Cortex of kidney (tissue), 1 donor: ENCODE results near the gene IRF7.
"Not testable (repeated sequence)": the region's sequence is repeated elsewhere in the genome, so short reads cannot be mapped to it uniquely, and the experiment has no call there.

ENCODE experiments used
- DNase-seq: peaks from one replicate; lab custom pipeline; 2025; lab: John Stamatoyannopoulos, UW

The IRF7 gene

GRCh38 chr11:581342-581741 is 34.4 kb downstream of the IRF7 start:
- DNase-seq, result no peak

- DNase-seq, result no peak
Observed at GRCh38 chr11:579830-580601, 35.7 kb downstream of the IRF7 start.

GRCh38 chr11:578276-579035 is 37.3 kb downstream of the IRF7 start:
- DNase-seq, result no peak

- DNase-seq, result no peak
Observed at GRCh38 chr11:577611-577894, 38.2 kb downstream of the IRF7 start.

GRCh38 chr11:576811-577610 is 38.7 kb downstream of the IRF7 start:
- no peak for DNase-seq

GRCh38 chr11:575996-576768 is 39.6 kb downstream of the IRF7 start, which contains the start of gene PHRF1:
Gene PHRF1 (plus strand): TSS chr11:576470. CDS start chr11:581513, 5,043 bp downstream.
- no peak for DNase-seq

- DNase-seq, result no peak
Observed at GRCh38 chr11:575313-575995, 40.3 kb downstream of the IRF7 start.

GRCh38 chr11:574632-575312 is 41.0 kb downstream of the IRF7 start:
- DNase-seq, result no peak

GRCh38 chr11:574031-574570 is 41.6 kb downstream of the IRF7 start:
- DNase-seq, result not testable (repeated sequence)

GRCh38 chr11:573146-573759 is 42.5 kb downstream of the IRF7 start:
- no peak for DNase-seq

GRCh38 chr11:571802-572185 is 44.0 kb downstream of the IRF7 start:
- no peak for DNase-seq

GRCh38 chr11:569158-569885 is 46.4 kb downstream of the IRF7 start:
- no peak for DNase-seq

GRCh38 chr11:568306-569157 is 47.2 kb downstream of the IRF7 start:
- peak; percentile 54 for DNase-seq

GRCh38 chr11:567629-568292 is 48.0 kb downstream of the IRF7 start:
- no peak for DNase-seq

GRCh38 chr11:567011-567628 is 48.6 kb downstream of the IRF7 start:
- DNase-seq, result no peak

- no peak for DNase-seq
Observed at GRCh38 chr11:565921-566509, 49.7 kb downstream of the IRF7 start.
